ENCODE results near the gene EXD2.

The EXD2 gene

DNA sequence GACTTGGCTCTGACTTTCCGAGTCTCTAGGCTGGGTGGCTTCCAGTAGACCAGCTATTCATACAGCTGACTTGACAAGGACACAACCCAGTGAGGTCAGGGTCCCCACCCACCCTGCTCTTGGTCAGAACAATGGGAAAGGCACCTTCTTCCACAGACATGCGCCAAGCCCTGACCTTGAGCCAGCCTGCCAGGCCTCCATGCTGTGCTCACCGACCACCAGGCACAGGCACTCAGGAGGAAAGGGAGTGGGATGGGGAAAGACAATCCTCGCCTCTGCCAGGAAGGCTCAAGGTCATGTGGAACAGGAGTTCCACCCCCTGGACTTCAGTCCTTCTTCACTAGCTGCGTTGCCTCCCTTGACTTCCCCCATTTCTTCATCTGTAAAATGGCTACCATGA lies 100.1 kb downstream of the EXD2 start:
- H3K4me3 ChIP-seq (ENCODE audit: low read length), result no peak overlapping the region
- DNase-seq (ENCODE audit: low read depth, low spot score), result no peak

DNA sequence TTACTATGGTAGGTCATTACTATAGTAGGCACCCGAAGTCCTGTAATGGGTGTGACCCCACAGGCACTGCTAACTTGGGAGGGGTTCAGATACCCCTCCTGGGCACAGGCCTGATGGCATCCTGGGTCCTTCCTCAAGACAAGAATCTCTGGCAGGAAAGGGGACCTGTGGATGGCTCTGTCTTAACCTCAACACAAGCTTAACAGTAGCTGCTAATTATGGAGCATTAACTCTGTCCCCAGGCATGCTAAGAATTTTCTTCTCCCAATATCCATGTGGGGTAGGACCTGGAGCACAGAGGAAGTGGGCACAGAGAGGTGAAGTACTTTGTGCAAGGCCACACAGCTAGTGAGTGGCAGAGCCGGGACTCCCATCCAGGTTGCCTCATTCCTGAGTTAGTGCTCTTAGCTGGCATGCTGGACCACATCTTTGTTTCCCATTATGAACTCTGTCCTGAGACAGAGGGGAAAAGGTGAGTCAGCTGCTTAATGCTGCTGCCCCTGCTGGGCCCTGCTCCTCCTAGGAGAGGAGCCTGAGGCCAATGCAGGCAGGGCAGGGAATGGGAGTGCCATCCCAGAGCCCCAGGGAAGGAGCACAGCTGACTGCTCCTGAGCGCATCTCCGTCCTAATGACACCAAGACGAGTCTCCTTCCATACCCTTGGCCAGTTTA lies 100.7 kb downstream of the EXD2 start:
- H3K4me3 ChIP-seq (ENCODE audit: low read length), result no peak overlapping the region
- no peak for DNase-seq (ENCODE audit: low read depth, low spot score)

Data from Jurkat, Clone E6-1 (cell line).